ENCODE data around the gene DPEP3.
"Not testable (repeated sequence)": the region's sequence is repeated elsewhere in the genome, so short reads cannot be mapped to it uniquely, and the experiment has no call there.

DPEP3 gene

DNA sequence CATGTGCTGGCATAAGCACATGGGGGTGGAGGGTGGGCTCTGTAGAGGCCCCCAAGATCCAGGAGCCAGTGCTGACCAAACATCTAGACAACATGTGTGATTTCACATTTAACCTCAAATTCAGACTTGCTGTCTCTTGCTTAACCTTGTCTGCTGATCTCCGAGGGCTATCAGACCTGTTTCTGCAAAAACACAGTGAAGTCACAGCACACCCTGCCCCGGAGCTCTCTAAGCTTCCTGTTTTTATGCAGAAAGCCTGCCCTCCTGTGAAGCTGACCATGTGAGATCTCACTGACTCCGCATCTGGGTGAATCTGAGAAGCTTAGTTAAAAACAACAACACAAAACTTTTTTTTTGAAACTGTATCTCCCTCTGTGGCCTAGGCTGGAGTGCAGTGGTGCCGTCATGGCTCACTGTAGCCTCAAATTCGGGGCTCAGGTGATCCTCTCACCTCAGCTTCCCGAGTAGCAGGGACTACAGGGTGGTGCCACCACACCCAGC is 25.5 kb upstream of the DPEP3 start:
- Histone ChIP-seq H3K9me3 (ENCODE audit: insufficient read depth, low read depth, low read length) (no peaks in the 10 kb centered on the region), H3K27me3 (ENCODE audit: insufficient read depth, low read length) (no peaks in the 10 kb centered on the region), H3K27ac (ENCODE audit: low read depth, low read length) (peak overlapping the region; percentile 9; the same call in 1 of the 2 replicates), H3K4me3 (ENCODE audit: low read length) (no peak overlapping the region), H3K4me1 (ENCODE audit: insufficient read depth, low read length) (peaks cover 5% of the 10 kb centered on the region; the same call in 1 of the 2 replicates), H3K36me3 (ENCODE audit: insufficient read depth, low read length) (no peaks in the 10 kb centered on the region), H3K9ac (ENCODE audit: low read depth, low read length) (no peak overlapping the region)
- 59% methylated on average over 6 of the region's 6 CpGs for WGBS

GRCh38 chr16:68005211-68005610 is 24.9 kb upstream of the DPEP3 start:
- Histone ChIP-seq H3K4me1 (ENCODE audit: insufficient read depth, low read length) (peaks cover 5% of the 10 kb centered on the region; the same call in 1 of the 2 replicates), H3K36me3 (ENCODE audit: insufficient read depth, low read length) (no peaks in the 10 kb centered on the region), H3K27ac (ENCODE audit: low read depth, low read length) (no peak overlapping the region)

DNA sequence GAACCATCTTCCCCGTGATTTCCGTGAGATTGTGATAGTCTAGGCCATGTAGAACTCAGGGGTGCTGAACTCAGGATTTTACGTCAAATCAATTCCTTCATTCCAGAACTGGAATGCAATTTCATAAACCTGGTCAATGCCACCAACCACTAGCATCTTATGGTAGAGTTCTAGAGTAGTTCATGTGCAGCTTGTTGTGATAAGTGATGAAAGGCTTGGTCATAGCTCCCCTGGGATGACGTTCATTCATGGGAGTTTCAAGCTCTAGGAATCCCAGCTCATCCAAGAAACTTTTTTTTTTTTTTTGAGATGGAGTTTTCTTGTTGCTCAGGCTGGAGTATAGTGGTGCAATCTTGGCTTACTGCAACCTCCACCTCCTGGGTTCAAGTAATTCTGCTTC is 22.7 kb upstream of the DPEP3 start:
- no peak overlapping the region for H3K4me3 ChIP-seq (ENCODE audit: low read length)
- no peak overlapping the region for H3K9ac ChIP-seq (ENCODE audit: low read depth, low read length)
- no peaks in the 10 kb centered on the region for H3K36me3 ChIP-seq (ENCODE audit: insufficient read depth, low read length)
- no peaks in the 10 kb centered on the region for H3K9me3 ChIP-seq (ENCODE audit: insufficient read depth, low read depth, low read length)
- H3K4me1 ChIP-seq (ENCODE audit: insufficient read depth, low read length) = no peaks in the 10 kb centered on the region
- H3K27ac ChIP-seq (ENCODE audit: low read depth, low read length) = no peak overlapping the region
- WGBS = 92% methylated on average over 4 of the region's 4 CpGs
- no peaks in the 10 kb centered on the region for H3K27me3 ChIP-seq (ENCODE audit: insufficient read depth, low read length)

More at GRCh38 chr16:68005211-68005610, 24.9 kb upstream of the DPEP3 start:
- no peaks in the 10 kb centered on the region for H3K9me3 ChIP-seq (ENCODE audit: insufficient read depth, low read depth, low read length)
- WGBS = 94% methylated on average over 9 of the region's 9 CpGs
- H3K27me3 ChIP-seq (ENCODE audit: insufficient read depth, low read length) = no peaks in the 10 kb centered on the region
- H3K9ac ChIP-seq (ENCODE audit: low read depth, low read length) = no peak overlapping the region
- H3K4me3 ChIP-seq (ENCODE audit: low read length) = no peak overlapping the region

DNA sequence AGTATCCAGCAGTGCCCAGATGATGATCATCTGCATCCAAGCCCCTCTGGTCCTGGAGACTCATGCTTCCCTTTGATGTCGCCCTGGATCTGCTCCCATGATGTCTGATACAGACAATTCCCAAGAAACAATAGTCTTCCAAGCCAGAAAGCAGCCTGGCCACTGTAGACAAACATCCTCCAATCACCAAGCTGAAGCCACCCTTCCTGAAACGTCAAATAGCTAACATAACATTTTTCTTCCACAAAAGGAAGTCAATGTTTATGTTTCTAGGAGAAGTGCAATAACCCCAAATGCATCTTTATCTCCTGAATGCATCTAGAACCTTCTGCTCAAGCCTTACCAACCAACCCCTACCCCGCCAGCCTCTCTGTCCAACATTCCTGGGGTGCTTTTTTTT is 20.2 kb upstream of the DPEP3 start:
- 82% methylated on average over 3 of the region's 3 CpGs for WGBS

GRCh38 chr16:67999985-68000384 is 19.7 kb upstream of the DPEP3 start:
- H3K27me3 ChIP-seq (ENCODE audit: insufficient read depth, low read length) = no peaks in the 10 kb centered on the region
- no peaks in the 10 kb centered on the region for H3K36me3 ChIP-seq (ENCODE audit: insufficient read depth, low read length)
- no peak overlapping the region for H3K4me3 ChIP-seq (ENCODE audit: low read length)
- no peak overlapping the region for H3K27ac ChIP-seq (ENCODE audit: low read depth, low read length)
- H3K4me1 ChIP-seq (ENCODE audit: insufficient read depth, low read length) = no peaks in the 10 kb centered on the region
- H3K9me3 ChIP-seq (ENCODE audit: insufficient read depth, low read depth, low read length) = no peaks in the 10 kb centered on the region
- WGBS = 94% methylated on average over 2 of the region's 2 CpGs
- H3K9ac ChIP-seq (ENCODE audit: low read depth, low read length) = no peak overlapping the region

More for the DNA sequence above, 20.2 kb upstream of the DPEP3 start:
- H3K36me3 ChIP-seq (ENCODE audit: insufficient read depth, low read length) = no peaks in the 10 kb centered on the region
- no peaks in the 10 kb centered on the region for H3K4me1 ChIP-seq (ENCODE audit: insufficient read depth, low read length)
- H3K4me3 ChIP-seq (ENCODE audit: low read length) = no peak overlapping the region
- H3K9me3 ChIP-seq (ENCODE audit: insufficient read depth, low read depth, low read length) = no peaks in the 10 kb centered on the region
- H3K27ac ChIP-seq (ENCODE audit: low read depth, low read length) = no peak overlapping the region
- H3K9ac ChIP-seq (ENCODE audit: low read depth, low read length) = no peak overlapping the region
- H3K27me3 ChIP-seq (ENCODE audit: insufficient read depth, low read length) = no peaks in the 10 kb centered on the region

DNA sequence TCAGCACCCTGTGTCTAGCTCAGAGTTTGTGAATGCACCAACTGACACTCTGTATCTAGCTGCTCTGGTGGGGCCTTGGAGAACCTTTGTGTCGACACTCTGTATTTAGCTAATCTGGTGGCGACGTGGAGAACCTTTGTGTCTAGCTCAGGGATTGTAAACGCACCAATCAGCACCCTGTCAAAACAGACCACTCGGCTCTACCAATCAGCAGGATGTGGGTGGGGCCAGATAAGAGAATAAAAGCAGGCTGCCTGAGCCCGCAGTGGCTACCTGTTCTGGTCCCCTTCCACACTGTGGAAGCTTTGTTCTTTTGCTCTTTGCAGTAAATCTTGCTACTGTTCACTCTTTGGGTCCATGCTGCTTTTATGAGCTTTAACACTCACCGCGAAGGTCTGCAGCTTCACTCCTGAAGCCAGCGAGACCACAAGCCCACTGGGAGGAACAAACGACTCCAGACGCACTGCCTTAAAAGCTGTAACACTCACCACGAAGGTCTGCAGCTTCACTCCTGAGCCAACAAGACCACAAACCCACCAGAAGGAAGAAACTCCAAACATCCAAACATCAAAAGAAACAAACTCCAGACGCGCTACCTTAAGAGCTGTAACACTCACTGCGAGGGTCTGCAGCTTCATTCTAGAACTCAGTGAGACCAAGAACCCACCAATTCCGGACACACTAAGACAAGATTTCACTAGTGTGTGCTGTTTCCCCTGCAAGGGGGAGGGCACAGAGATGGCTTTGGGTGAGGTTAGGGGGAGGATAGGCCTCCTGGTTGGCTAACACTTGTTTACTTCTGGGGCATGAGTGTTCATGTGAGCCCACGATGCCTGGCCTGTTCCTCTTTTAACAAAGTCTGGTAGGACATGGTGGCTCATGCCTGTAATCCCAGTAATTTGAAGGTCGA is 18.7 kb upstream of the DPEP3 start, which contains the start of gene DPEP2:
Gene DPEP2 (minus strand): TSS at position 706 of the 910 bp plus-strand sequence. CDS start 6,272 bp downstream, outside the sequence.
- not testable (repeated sequence) for H3K27ac ChIP-seq (ENCODE audit: low read depth, low read length); H3K9ac ChIP-seq (ENCODE audit: low read depth, low read length); H3K4me1 ChIP-seq (ENCODE audit: insufficient read depth, low read length); H3K36me3 ChIP-seq (ENCODE audit: insufficient read depth, low read length); H3K4me3 ChIP-seq (ENCODE audit: low read length); H3K27me3 ChIP-seq (ENCODE audit: insufficient read depth, low read length); H3K9me3 ChIP-seq (ENCODE audit: insufficient read depth, low read depth, low read length)
- WGBS = 94% methylated on average over 18 of the region's 18 CpGs

DNA sequence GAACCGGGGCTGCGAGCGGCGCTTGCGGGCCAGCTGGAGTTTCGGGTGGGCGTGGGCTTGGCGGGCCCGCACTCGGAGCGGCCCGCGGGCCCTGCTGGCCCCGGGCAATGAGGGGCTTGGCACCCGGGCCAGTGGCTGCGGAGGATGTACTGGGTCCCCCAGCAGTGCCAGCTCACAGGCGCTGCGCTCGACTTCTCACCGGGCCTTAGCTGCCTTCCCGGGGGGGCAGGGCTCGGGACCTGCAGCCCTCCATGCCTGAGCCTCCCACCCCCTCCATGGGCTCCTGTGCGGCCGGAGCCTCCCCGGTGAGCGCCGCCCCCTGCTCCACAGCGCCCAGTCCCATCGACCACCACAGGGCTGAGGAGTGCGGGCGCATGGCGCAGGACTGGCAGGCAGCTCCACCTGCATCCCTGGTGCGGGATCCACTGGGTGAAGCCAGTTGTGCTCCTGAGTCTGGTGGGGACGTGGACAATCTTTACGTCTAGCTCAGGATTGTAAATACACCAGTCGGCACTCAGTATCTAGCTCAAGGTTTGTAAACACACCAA is 18.0 kb upstream of the DPEP3 start:
- not testable (repeated sequence) for H3K4me3 ChIP-seq (ENCODE audit: low read length); H3K9me3 ChIP-seq (ENCODE audit: insufficient read depth, low read depth, low read length); H3K27ac ChIP-seq (ENCODE audit: low read depth, low read length); H3K4me1 ChIP-seq (ENCODE audit: insufficient read depth, low read length); H3K9ac ChIP-seq (ENCODE audit: low read depth, low read length); H3K27me3 ChIP-seq (ENCODE audit: insufficient read depth, low read length); H3K36me3 ChIP-seq (ENCODE audit: insufficient read depth, low read length)
- WGBS = 96% methylated on average over 36 of the region's 36 CpGs

- no peak overlapping the region for H3K27ac ChIP-seq (ENCODE audit: low read depth, low read length)
- H3K4me1 ChIP-seq (ENCODE audit: insufficient read depth, low read length) = no peaks in the 10 kb centered on the region
- H3K27me3 ChIP-seq (ENCODE audit: insufficient read depth, low read length) = peaks cover 13% of the 10 kb centered on the region
- H3K9ac ChIP-seq (ENCODE audit: low read depth, low read length) = no peak overlapping the region
- no peaks in the 10 kb centered on the region for H3K36me3 ChIP-seq (ENCODE audit: insufficient read depth, low read length)
- H3K9me3 ChIP-seq (ENCODE audit: insufficient read depth, low read depth, low read length) = no peaks in the 10 kb centered on the region
- no peak overlapping the region for H3K4me3 ChIP-seq (ENCODE audit: low read length)
- WGBS = 98% methylated on average over 5 of the region's 5 CpGs
Measured at GRCh38 chr16:67996666-67997065, 16.4 kb upstream of the DPEP3 start.

- 90% methylated on average over 5 of the region's 5 CpGs for WGBS
- Histone ChIP-seq H3K4me1 (ENCODE audit: insufficient read depth, low read length) (no peaks in the 10 kb centered on the region), H3K27ac (ENCODE audit: low read depth, low read length) (no peak overlapping the region), H3K36me3 (ENCODE audit: insufficient read depth, low read length) (no peaks in the 10 kb centered on the region), H3K9me3 (ENCODE audit: insufficient read depth, low read depth, low read length) (no peaks in the 10 kb centered on the region), H3K9ac (ENCODE audit: low read depth, low read length) (no peak overlapping the region), H3K27me3 (ENCODE audit: insufficient read depth, low read length) (peaks cover 13% of the 10 kb centered on the region), H3K4me3 (ENCODE audit: low read length) (no peak overlapping the region)
Measured at GRCh38 chr16:67995423-67995822, 15.1 kb upstream of the DPEP3 start.

GRCh38 chr16:67994040-67994408 is 13.7 kb upstream of the DPEP3 start:
- WGBS = 91% methylated on average over 4 of the region's 6 CpGs
- not testable (repeated sequence) for H3K9me3 ChIP-seq (ENCODE audit: insufficient read depth, low read depth, low read length); H3K4me1 ChIP-seq (ENCODE audit: insufficient read depth, low read length); H3K36me3 ChIP-seq (ENCODE audit: insufficient read depth, low read length); H3K27ac ChIP-seq (ENCODE audit: low read depth, low read length); H3K9ac ChIP-seq (ENCODE audit: low read depth, low read length); H3K4me3 ChIP-seq (ENCODE audit: low read length)
- peaks cover 13% of the 10 kb centered on the region for H3K27me3 ChIP-seq (ENCODE audit: insufficient read depth, low read length)

DNA sequence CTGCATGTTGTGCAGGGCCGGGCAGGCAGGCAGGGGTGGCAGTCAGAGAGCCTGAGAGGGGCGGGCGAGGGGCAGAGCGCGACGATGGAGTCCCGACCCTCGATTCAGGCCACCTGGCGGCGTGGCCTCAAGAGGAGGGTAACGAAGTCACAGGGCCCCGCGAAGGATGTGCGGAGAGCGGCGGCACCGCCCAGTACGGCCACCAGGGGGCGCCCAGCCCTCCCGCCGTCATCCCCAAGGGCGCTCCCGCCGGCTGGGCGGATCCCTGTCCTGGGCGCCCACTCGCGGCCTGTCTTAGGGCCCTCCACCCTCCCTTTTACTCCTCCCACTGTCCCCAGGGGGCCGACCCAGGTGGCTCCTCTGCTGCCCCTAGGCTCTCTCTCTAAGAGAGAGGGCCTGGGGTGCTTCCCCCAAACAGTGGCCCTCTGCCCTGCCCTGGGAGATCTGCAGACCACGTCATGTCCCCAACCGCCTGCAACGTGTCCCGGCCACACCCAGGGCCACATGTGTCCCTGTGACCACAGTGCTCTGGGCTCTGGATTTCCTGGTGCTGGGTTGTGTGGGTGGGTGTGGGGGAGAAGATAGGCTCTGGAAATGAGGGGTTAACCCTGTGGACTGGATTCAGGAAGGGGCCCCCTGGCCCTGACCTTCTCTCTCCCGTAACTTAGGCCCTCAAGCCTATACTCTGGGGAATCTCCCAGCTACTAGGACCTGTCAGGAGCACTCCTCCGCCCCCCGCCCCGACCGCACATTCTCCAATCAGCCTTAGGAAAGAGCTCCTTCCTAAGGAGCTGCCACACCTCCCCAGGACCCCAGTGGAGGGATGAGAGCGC is 13.1 kb upstream of the DPEP3 start:
- 23% methylated on average over 39 of the region's 39 CpGs for WGBS
- Histone ChIP-seq H3K36me3 (ENCODE audit: insufficient read depth, low read length) (no peaks in the 10 kb centered on the region), H3K4me1 (ENCODE audit: insufficient read depth, low read length) (no peaks in the 10 kb centered on the region), H3K9me3 (ENCODE audit: insufficient read depth, low read depth, low read length) (no peaks in the 10 kb centered on the region), H3K27ac (ENCODE audit: low read depth, low read length) (no peak overlapping the region), H3K27me3 (ENCODE audit: insufficient read depth, low read length) (peaks cover 13% of the 10 kb centered on the region), H3K9ac (ENCODE audit: low read depth, low read length) (no peak overlapping the region), H3K4me3 (ENCODE audit: low read length) (no peak overlapping the region)

Measured in HUES64 (cell line).